Left ventricle myocardium superior (tissue), 1 donor: Measurements from ENCODE around the gene NGLY1. TPM values are rescaled to one million over a fixed set of nuclear protein-coding genes. Genes with fewer than 3 reads are reported as not detected.

ENCODE experiments used
- ATAC-seq: fragments of 200-7000 bp; cut with Tn5 transposase; one replicate; pipeline ENCODE4 v1.9.1; 2020; ENCODE audit warnings: mild to moderate bottlenecking, moderate library complexity
- DNase-seq: peaks from one replicate; pipeline ENCODE4 v3.0.0-alpha.2; 2020
- intact Hi-C: fragments of 100-400 bp; cut with micrococcal nuclease; formaldehyde crosslinking; loops from one replicate; pipeline ENCODE4 v1.11.0; 2022
- long read RNA-seq: library from polyadenylated mRNA; unstranded; transcript quantifications from one replicate; pipeline ENCODE4 v2.0.0, GENCODE V29; 2021
- total RNA-seq: library from RNA; stranded (reverse); fragmentation: NEBNext Ultra II Directional; extraction: Animal tissue kit (Norgen Biotek cat#: 25700); gene quantifications from one replicate; pipeline ENCODE4 v1.2.1, GENCODE V29; 2021
- donor health status: DM: no; HTN: yes; CAD: no; lungs with severe emphysema.

NGLY1 gene, protein sequence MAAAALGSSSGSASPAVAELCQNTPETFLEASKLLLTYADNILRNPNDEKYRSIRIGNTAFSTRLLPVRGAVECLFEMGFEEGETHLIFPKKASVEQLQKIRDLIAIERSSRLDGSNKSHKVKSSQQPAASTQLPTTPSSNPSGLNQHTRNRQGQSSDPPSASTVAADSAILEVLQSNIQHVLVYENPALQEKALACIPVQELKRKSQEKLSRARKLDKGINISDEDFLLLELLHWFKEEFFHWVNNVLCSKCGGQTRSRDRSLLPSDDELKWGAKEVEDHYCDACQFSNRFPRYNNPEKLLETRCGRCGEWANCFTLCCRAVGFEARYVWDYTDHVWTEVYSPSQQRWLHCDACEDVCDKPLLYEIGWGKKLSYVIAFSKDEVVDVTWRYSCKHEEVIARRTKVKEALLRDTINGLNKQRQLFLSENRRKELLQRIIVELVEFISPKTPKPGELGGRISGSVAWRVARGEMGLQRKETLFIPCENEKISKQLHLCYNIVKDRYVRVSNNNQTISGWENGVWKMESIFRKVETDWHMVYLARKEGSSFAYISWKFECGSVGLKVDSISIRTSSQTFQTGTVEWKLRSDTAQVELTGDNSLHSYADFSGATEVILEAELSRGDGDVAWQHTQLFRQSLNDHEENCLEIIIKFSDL
- 35.3 TPM for total RNA-seq
- long read RNA-seq, transcript NGLY1-202 (12 exons, 2,473 nt) = major isoform, 210 of 234 reads
- long read RNA-seq, partial matches to known transcripts = 3 of 234 reads
- long read RNA-seq, other reads (novel, unspliced or antisense) = 18 of 234 reads

DNA sequence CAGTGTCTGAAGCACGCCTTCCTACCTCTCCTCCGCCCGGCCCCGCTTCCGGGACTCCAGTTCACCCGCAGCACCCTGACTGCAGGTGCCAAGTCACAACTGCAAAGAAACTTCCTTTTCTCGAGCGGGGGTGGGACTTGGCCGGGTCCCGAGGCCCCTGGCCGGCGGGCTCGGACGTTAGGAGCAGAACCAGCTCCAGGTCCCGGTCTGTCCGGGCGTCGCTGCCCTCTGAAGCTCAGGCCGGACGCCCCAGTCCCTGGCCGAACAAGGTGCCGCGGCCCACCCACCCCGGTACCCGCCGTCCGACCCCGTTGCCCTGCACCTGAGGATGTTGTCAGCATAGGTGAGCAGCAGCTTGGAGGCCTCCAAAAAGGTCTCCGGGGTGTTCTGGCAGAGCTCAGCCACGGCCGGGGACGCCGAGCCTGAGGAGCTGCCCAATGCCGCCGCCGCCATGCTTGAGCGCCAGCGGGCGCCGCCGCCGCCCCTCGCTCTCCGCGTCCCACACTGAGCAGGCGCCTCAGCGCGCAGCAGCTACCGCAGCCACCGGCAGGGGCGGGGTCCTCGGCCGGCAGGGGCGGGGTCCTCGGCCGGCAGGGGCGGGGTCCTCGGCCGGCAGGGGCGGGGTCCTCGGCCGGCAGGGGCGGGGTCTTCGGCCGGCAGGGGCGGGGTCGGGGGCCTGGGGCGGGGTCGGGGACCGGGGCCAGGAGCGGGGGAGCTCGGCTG is at the start of gene NGLY1:
Gene NGLY1, minus strand, starts transcription at position 506 of the 723 bp plus-strand sequence. Its CDS starts 53 bp downstream, at position 453.
- intact Hi-C loops = loop anchor here (10.0 kb wide), 1 partner anchor 118 kb away; the partner anchor contains the start of gene TOP2B
- DNase-seq (peak; percentile 94), ATAC-seq (peak; percentile 98)

- DNase-seq (no peak), ATAC-seq (no peak)
- intact Hi-C loops = no loop called here
These were observed 48.3 kb upstream of the NGLY1 start for GRCh38 chr3:25831578-25831977.

DNA sequence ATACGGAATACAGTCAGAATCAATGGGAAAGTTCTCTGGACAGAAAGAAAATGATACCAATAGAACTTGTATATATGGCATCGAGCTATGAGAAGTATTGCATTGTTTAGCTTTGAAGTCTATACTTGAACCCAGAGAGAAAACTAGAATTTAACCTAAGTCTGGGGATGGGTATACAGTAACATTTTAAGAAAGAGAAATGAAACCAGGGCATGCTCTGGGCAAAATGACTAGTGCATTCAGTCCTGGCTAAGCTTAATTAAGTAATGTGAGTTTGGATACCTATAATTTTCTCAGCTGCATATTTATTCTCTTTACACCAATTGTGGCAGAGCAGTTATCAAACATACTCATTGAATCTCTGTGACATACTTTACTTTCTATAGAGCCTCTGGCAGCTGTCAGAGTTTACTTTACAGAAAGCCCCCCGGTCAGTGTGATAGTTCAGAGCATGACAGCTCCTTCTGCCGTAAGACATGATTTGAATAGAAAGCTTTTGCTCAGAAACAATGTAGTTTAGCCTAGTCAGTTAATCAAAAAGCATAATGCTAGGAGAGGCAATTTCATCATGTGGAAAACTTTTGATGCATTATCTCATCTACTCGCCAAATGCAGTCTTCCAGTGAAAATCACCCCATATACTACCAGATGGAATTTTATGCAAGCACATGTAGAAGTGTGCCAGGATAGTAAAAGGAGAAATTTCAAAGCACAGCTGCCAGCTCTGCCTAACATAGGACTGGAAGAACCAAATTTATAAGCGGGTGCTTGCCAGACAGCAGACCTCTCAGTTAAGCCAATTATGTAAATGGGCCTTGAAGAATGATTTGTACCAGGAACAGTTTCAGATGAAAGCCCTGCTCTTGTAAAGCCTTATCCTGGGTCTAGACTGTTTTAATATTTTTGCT is 47.4 kb upstream of the NGLY1 start:
- ATAC-seq (no peak), DNase-seq (no peak)
- intact Hi-C loops = no loop called here

GRCh38 chr3:25826510-25826909 is 43.3 kb upstream of the NGLY1 start:
- ATAC-seq = no peak
- intact Hi-C loops = no loop called here
- DNase-seq = no peak

GRCh38 chr3:25823314-25823713 is 40.1 kb upstream of the NGLY1 start:
- ATAC-seq = no peak
- intact Hi-C loops = no loop called here
- no peak for DNase-seq

GRCh38 chr3:25821746-25822573 is 38.7 kb upstream of the NGLY1 start:
- DNase-seq = no peak
- intact Hi-C loops = no loop called here
- no peak for ATAC-seq

DNA sequence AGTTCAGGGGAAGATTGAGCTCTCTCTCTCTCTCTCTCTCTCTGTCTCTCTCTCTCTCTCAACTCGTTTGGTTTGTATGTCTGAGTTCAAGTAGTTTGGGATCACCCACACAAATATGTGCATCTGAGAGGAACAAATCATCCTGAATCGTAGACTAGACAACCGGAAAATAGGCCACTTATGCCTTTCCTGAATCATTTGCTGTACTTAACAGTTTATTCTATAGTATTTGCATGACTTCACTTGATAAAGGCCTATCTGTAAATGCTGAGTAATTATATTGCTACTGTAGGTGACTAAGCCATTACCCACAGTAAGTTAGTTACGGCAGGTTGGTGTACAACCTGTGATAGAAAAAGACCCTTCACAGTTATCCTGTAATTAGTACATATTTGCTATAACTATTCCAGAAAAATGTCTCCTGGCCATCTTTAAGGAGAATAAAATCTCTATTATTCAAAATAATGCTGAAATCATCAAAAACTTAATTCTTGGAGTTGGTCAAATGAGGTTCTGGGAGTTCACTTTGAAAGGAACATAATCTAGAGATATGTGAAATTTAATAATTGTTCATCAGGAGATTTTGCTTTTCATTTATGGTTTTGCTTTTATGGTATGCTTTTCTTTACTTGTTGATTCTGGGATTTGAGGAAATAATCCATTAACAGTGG is 37.7 kb upstream of the NGLY1 start:
- DNase-seq (no peak), ATAC-seq (no peak)
- intact Hi-C loops = no loop called here

DNA sequence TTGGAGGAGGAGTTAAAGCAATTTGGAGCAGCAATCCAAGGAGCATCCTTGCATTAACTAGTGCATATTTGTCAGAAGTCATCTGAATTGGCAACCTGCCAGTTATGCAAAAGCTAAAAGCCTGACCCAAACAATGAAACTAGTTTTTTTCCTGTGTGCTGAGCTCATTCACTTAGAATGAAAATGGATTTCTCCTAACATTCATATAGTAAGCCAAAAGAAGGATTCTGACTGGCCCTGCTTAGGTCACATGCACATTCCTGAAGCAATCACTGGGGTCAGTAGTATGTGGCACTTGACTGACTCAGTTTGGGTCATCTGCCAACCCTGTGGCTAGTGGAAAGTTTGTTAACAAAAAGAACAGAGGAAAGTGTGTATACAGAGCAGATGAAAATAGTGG is 37.1 kb upstream of the NGLY1 start:
- DNase-seq = no peak
- ATAC-seq = peak; percentile 33
- intact Hi-C loops = no loop called here

- DNase-seq (no peak), ATAC-seq (no peak)
- intact Hi-C loops = no loop called here
These were observed 35.1 kb upstream of the NGLY1 start for GRCh38 chr3:25818335-25818734.

- intact Hi-C loops = no loop called here
- ATAC-seq = no peak
These were observed 34.4 kb upstream of the NGLY1 start for GRCh38 chr3:25817638-25818037.

GRCh38 chr3:25817107-25817506 is 33.9 kb upstream of the NGLY1 start:
- intact Hi-C loops = no loop called here
- ATAC-seq = no peak

More at GRCh38 chr3:25817638-25818037, 34.4 kb upstream of the NGLY1 start:
- no peak for DNase-seq

GRCh38 chr3:25812644-25813043 is 29.4 kb upstream of the NGLY1 start:
- ATAC-seq (no peak), DNase-seq (no peak)
- intact Hi-C loops = no loop called here

More at GRCh38 chr3:25817107-25817506, 33.9 kb upstream of the NGLY1 start:
- DNase-seq = no peak

GRCh38 chr3:25804676-25805075 is 21.4 kb upstream of the NGLY1 start:
- intact Hi-C loops = no loop called here
- no peak for ATAC-seq
- DNase-seq = no peak

DNA sequence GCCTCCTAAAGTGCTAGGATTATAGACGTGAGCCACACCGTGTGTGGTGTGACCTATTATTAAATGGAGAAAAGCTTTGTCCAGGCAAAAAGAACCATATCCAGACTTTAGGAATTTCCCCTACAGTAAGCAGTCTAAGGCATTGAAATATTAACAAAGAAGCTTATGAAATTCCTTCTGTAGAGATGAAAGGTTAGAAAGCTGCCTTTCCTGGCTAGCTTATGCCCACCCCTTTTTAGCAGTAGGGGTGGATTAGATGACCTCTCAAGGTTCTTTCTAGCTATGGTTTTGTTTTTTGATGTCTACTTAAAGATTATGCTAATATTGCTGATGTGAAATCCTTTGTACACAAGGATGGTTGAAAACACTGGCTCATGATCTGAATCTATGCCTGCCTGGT is 20.6 kb upstream of the NGLY1 start:
- intact Hi-C loops = no loop called here
- ATAC-seq = no peak

GRCh38 chr3:25801786-25802185 is 18.5 kb upstream of the NGLY1 start:
- intact Hi-C loops = no loop called here
- no peak for DNase-seq
- no peak for ATAC-seq

More for the DNA sequence above, 20.6 kb upstream of the NGLY1 start:
- DNase-seq = no peak

DNA sequence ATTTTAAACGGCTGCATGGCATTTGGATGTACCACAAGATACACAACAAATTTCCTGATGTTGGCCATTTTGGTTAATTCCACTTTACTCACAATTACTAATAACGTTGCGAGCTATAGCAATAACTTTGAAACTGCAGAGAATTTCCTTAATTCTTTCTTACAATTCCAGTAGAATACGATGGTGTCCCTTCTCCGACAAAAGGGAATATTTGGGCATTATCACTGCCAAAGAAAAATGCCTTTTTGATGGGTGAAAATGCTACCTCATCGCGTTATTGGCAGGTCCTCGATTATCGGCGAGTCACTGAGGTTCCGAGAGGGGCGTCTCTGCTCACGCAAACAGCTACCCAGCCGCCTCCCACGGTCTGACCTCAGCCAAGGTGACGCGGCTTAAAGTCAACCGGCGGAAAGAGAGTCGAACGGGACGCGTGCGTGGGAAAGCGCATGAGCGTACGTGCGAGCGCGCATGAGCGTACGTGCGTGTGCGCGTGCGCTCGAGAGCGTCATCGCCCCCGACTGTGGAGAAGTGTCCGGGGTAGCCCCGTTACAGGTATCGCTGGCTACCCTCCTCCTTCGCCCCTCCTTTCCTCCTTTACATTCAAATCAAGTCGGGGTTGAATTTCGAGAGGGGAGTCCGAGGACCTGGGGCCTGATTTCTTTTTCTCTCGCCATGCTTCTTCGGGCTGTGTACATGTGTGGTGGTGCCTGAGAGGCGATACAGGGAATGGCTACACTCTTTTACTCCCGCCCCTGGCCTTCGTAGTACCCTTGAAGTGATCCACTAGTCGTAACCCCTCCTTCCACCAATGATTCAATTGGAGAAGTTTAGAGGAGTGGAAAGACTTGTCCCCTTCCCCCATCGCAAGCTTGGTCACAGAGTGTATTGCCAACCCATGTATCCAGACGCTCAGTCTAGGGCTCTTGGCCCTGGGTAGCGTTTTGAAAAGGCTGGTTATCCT is 6.6 kb upstream of the NGLY1 start, which contains the start of gene OXSM:
Gene OXSM, plus strand, starts transcription at position 495 of the 961 bp plus-strand sequence. CDS start 931 bp downstream, outside the sequence.
- intact Hi-C loops = loop anchor here (10.0 kb wide), 1 partner anchor 125 kb away; the partner anchor contains the start of gene TOP2B
- DNase-seq (peak; percentile 94), ATAC-seq (peak; percentile 99)
